GM21381 (cell line): Measurements from ENCODE around the gene BCAP31.
"Not testable (repeated sequence)": the region's sequence is repeated elsewhere in the genome, so short reads cannot be mapped to it uniquely, and the experiment has no call there.

ENCODE experiments used
- ATAC-seq: cut with Tn5 transposase; IDR thresholded peaks from one replicate; pipeline ENCODE4 v1.9.1; 2021; ENCODE audit warnings: mild to moderate bottlenecking, moderate library complexity; ENCODE audit not compliant: unreplicated experiment

Gene BCAP31

DNA sequence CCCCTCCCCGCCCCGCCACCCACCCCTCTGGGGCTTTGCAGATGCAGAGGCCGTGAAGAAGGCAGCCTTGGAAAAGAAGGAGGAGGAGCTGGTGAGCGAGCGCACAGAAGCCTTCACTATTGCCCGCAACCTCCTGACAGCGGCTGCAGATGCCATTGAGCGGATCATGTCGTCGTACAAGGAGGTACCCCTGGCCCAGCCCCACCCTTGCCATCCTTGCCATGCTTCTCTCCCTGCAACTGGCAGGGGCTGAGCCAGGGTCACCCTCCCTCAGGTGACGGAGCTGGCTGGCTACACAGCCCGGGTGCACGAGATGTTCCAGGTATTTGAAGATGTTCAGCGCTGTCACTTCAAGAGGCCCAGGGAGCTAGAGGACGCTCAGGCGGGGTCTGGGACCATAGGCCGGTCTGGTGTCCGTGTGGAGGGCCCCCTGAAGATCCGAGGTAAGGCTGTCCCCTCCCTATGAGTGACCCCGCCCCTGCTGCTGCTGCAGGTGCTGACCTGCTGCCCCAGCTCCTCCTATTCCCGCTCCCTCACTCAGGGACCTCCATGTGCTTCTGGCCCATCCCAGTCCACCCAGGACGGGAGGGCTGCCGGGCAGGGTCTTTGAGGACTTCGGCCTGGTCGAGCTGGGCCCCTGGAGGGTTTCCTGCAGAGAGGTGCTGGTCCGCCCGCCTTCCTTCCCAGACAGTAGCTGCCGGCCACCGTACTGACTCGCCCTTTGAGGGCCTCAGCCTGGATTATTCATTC lies 12.1 kb upstream of the BCAP31 start:
- ATAC-seq = no peak

DNA sequence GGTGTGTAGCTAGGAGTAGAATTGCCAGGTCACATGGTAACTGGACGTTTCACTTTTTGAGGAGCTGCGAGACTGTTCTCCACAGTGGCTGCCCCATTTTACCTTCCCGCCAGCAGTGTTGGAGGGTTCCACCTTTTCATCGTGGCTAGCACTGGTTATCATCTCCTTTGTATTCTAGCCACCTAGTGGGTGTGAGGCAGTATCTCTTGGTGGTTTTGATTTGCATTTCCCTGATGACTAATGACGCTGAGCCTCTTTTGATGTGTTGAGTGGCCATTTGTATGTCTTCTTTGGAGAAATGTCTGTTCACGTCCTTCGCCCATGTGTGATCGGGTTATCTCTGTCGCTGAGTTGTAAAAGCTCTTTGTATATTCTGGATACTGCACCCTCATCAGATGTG lies 11.1 kb upstream of the BCAP31 start:
- no peak for ATAC-seq

- ATAC-seq = no peak
These were observed 10.7 kb upstream of the BCAP31 start for GRCh38 chrX:153734871-153735270.

DNA sequence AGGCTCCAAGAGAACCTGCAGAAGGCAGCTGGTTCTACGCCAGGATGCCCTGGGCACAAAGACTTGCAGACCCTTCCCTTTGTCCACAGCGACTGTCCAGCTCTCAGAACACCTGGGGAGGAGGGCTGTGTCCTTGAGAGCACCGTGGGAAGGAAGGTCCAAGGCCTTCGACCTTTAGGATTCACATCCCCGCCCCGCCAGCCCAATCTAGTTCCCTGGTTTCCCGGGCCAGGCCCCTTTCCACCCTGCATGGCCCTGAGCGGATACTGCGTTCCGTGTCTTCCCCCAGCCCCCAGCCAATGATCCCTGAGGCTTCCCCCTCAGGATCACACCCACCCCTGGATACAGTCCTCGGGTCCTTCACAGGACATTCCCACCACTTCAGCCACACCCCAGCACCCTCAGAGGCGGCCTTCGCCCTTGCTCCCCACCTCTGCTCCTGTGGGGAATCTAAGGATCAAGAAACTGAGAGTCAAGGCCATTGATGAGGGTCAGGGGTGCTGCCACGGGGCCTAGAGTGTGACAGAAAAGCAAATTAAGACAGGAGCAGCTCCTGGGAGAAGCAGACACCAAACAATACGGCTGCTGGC lies 9.6 kb upstream of the BCAP31 start:
- ATAC-seq = no peak

- no peak for ATAC-seq
These were observed 8.2 kb upstream of the BCAP31 start for GRCh38 chrX:153732401-153732800.

DNA sequence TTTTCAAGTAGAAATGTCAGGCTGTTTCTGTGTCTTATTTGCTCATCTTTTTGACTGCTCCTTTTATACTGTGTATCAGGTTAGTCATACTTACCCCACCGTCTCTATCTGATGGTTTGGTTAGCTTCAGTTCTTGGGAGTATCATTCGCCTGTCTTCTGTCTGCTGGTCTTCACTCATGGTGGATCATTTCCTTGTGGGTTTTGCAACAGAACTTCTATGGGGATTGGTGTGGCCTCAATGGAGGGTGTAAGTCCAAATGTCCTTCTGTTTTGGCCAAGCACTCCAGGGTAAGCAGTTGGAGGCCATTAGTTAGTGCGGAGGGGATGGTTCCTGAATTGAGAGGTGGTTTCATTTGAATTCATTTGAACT lies 7.6 kb upstream of the BCAP31 start:
- no peak for ATAC-seq

GRCh38 chrX:153731117-153731844 lies 7.1 kb upstream of the BCAP31 start:
- no peak for ATAC-seq

- not testable (repeated sequence) for ATAC-seq
These were observed 5.9 kb upstream of the BCAP31 start for GRCh38 chrX:153730115-153730514.

DNA sequence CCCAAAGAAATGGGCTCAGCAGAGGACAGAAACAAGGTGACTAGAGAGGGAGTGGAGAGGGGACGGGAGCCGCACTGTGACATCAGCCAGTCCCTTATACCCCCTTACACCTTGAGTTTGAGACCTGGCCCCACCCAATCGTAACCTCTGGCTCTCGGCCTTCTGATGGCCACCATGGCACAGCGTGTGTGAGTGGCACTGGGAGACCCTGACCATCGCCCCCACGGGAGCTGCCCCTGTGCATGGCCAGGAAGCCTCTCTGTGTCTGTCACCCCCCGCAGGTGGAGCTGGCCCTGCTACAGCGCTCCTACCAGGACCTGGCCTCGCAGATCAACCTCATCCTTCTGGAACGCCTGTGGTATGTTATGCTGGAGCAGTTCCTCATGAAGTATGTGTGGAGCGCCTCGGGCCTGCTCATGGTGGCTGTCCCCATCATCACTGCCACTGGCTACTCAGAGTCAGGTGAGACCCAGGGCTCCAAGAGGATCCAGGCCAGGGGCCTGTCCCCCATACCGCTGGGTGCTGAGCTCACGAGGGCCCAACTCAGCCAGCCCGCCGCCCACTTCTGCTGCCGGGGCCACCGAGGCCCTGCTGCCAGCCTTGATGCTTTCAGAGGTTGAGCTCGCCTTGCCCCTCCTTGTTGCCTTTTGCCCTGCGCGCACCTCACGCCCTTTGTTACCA lies 4.9 kb upstream of the BCAP31 start:
- no peak for ATAC-seq

DNA sequence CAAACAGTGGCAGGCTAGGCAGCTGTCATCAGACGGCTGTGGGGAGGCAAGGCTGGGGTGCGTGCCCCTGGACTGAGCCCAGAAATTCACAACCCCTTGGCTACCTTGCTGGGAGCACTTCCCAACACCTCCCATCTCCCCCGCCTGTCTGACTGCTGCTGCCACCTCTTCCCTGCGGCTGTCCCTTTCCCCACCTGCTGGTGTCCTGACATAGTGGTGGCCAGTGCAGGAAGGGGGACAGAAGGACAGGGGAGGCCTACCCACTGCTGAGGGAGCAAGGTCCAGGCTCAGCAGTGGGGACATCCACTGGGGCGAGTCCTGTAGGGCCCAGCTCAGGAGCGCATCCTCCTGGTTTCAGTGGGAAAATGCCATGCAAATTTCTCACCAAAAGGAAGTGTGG lies 3.9 kb upstream of the BCAP31 start:
- no peak for ATAC-seq

DNA sequence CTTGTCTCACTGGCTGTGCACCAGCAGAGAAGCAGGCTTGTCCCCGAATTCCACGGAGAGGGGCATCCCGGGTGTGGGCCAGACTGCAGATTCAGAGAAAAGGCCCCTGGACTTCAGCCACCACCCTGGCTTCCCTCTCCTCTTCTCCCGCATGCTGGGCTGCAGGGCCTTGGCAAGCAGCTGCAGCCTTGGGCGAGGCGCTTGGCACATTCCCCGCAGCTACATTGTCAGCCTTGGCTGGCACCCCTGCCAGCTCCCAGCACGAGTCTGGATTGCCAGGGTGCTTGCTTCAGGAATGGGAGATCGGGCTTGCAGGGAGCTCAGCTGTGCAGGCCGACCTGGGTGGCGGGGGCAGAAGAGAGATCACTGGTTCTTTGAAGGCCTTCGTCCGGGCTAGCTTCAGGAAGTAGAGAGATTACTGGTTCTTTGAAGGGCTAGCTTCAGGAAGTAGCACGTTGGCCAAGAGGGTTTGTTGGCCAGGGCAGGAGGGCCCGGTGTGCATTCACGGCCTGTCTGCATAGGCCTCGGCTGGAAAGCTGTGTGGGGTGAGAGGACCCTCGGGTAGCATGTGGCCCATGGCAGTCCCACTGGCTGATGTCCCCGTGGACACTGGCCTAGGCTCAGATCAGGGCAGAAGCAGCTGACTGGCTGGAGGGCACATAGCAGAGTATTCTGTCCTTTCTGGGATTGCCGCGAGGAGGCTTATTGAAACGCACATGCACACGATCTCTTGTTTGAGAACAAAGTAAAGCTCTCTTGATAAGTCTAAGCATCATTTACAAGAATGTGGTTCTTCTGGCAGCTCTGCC lies 3.1 kb upstream of the BCAP31 start:
- no peak for ATAC-seq

- peak; percentile 34 for ATAC-seq
These were observed 2.3 kb upstream of the BCAP31 start for GRCh38 chrX:153726286-153727122.

- no peak for ATAC-seq
These were observed 1.7 kb upstream of the BCAP31 start for GRCh38 chrX:153725832-153726285.

- no peak for ATAC-seq
These were observed 1.0 kb upstream of the BCAP31 start for GRCh38 chrX:153725039-153725831.

GRCh38 chrX:153723351-153724251 lies 586 bp downstream of the BCAP31 start:
- peak; percentile 26 for ATAC-seq

- ATAC-seq = no peak
These were observed 1.4 kb downstream of the BCAP31 start for GRCh38 chrX:153722704-153723350.

DNA sequence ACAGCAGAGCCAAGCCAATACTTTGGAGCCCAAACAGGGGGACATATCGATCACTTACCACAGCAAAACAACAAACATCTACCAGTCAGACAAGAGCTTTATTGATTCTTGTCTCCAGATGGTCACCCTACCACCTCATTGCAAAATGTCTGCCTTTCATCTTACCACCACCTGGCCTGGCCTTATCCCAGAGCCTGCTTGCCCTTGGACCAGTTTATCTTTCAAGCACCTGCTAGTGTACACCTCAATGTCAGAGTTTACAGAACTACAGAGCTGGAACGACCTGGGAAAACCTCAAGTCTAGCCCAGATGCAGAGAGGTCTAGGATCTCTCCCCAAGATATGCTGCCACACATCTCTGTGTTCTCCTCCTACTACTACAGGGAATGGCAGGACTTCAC lies 4.5 kb downstream of the BCAP31 start:
- ATAC-seq = no peak
